Esophagus squamous epithelium (tissue), 5 donors: ENCODE measurements around the gene NTF4. TPM values are rescaled to one million over a fixed set of nuclear protein-coding genes. Genes with fewer than 3 reads are reported as not detected.

Experiments
- DNase-seq: peaks from one replicate; lab custom pipeline; 2025; lab: John Stamatoyannopoulos, UW
- H3K27ac ChIP-seq, 4 donors: fragments of 200-600 bp; sonication (generic); one replicate each; pipeline ENCODE4 v1.5.1; 2016 to 2019; ENCODE audit warnings: mild to moderate bottlenecking in 1 of 4
- H3K27me3 ChIP-seq, 4 donors: fragments of 200-600 bp; sonication (generic); 1 replicate in 3 of 4; 2 replicates in 1 of 4; pipeline versions ENCODE4 v1.5.1 to v1.6.0; 2017 to 2021; ENCODE audit warnings: antibody characterized with exemption in 1 of 4
- H3K36me3 ChIP-seq, 3 donors: fragments of 200-600 bp; sonication (generic); one replicate each; pipeline ENCODE4 v1.5.1; 2016 to 2019
- H3K4me1 ChIP-seq, 3 donors: fragments of 200-600 bp; sonication (generic); one replicate each; pipeline ENCODE4 v1.5.1; 2017 to 2019
- H3K4me3 ChIP-seq, 4 donors: fragments of 200-600 bp; sonication (generic); 1 replicate in 3 of 4; 2 replicates in 1 of 4; pipeline ENCODE4 v1.5.1; 2016 to 2019; ENCODE audit warnings: mild to moderate bottlenecking in 2 of 4, moderate library complexity in 1 of 4
- H3K9me3 ChIP-seq, 3 donors: fragments of 200-600 bp; sonication (generic); one replicate each; pipeline ENCODE4 v1.5.1; 2016 to 2019
- POLR2A ChIP-seq, 4 donors: fragments of 450-650 bp; IDR thresholded peaks; one replicate each; pipeline ENCODE4 v1.6.1; 2017; ENCODE audit warnings: antibody characterized with exemption in 4 of 4, mild to moderate bottlenecking in 4 of 4, moderate library complexity in 3 of 4
- WGBS, 2 donors: methylation state at CpG; one replicate each; pipeline ENCODE4 v1.1.5; 2018; 5-methylcytosine and 5-hydroxymethylcytosine counted together
- intact Hi-C: fragments of 100-400 bp; cut with DNase I; formaldehyde crosslinking; loops from one replicate; pipeline ENCODE4 v1.15.0; 2022
- total RNA-seq, 4 donors: library from RNA; depleted of rRNA; stranded (reverse); fragments of >200 nt; gene quantifications; one replicate each; pipeline ENCODE4 v1.1.0, GENCODE V29; 2016
- TF ChIP-seq, protein P1 (sequence below), 6 experiments: fragments of 450-650 bp in 4 of 6; fragments of 200-600 bp in 2 of 6; sonication (generic) in 2 of 6; IDR thresholded peaks; one replicate each; pipeline ENCODE4 v1.5.1; 2016 to 2019; ENCODE audit warnings: antibody characterized with exemption in 6 of 6, mild to moderate bottlenecking in 4 of 6, moderate library complexity in 4 of 6
- donor health status: DM: yes; HTN: yes; CAD: no.

Gene NTF4
- total RNA-seq, 4 donors from 2014 or later: 1.2 to 5.3 (median 2.0) TPM

DNA sequence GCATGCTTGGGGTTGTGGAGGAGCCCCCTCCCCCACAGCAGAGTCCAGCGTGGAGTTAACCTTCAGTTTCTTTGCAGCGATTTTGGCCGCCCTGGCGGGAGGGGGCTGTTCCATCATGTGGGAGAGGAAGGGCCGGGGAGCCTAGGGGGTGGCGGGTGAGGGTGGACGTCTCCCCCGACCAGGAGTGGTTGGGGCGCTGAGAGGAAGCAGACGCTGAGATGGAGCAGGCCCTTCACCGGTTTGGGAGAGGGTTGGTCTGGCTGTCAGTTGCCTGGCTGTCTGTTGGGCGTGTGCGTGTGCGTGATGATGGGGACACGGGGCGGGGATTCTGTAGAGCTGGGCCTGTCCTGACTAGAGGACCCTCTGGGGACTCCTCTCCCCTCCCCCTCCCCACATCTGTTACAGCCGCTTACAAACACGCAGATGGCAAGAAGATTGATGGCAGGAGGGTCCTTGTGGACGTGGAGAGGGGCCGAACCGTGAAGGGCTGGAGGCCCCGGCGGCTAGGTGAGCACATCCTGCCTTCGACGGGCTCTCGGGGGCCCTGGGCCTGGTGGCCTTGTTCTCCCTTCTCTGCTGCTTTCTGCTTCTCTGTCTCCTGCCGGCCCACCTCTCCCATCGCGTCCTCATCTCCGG lies 39.7 kb upstream of the NTF4 start:
- TF ChIP-seq, protein P1, sequence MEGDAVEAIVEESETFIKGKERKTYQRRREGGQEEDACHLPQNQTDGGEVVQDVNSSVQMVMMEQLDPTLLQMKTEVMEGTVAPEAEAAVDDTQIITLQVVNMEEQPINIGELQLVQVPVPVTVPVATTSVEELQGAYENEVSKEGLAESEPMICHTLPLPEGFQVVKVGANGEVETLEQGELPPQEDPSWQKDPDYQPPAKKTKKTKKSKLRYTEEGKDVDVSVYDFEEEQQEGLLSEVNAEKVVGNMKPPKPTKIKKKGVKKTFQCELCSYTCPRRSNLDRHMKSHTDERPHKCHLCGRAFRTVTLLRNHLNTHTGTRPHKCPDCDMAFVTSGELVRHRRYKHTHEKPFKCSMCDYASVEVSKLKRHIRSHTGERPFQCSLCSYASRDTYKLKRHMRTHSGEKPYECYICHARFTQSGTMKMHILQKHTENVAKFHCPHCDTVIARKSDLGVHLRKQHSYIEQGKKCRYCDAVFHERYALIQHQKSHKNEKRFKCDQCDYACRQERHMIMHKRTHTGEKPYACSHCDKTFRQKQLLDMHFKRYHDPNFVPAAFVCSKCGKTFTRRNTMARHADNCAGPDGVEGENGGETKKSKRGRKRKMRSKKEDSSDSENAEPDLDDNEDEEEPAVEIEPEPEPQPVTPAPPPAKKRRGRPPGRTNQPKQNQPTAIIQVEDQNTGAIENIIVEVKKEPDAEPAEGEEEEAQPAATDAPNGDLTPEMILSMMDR (IDR thresholded peaks at IDR 0.05): no peak
- no peak for TF ChIP-seq POLR2A (IDR thresholded peaks at IDR 0.05)
- intact Hi-C loops: loop anchor here (5.0 kb wide), 1 partner anchor 93 kb away; no protein-coding TSS in a partner anchor

DNA sequence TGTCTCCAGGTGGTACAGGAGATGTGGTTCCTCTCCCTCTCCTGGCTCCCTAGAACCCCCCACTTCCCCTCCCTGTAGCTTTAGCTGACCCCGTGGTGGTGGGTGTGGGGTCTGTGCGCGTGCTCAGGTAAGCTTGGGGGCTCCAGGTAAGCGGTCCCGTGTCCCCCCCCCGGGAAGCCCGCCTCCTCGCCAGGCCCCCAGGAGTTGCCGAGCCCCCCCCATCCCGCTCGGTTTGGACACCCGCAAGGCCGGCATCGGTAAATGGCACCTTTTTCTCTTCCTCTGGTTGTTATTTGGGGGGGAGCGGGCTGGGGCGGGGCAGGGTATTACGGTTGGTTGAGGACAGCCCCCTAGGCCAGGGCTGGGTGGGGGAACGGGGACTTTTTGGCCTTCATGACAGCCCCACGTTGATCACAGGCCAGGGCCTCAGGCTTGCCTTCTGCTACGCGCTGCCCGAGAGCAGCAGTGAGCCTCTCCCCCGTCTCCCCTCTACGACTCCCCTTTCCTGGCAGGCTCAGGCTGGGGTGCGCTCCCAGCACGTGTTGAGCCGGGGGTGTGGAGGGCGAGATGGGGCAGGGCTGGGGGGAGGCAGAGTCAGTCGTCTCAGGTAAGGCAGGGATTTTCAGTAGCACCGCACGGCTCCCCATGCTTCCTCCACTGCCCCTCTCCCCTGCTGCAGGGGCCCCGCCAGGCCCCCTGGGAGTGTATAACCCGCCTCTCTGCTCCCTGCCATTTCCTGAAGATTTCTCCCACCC lies 38.9 kb upstream of the NTF4 start:
- Histone ChIP-seq H3K27ac (no peak overlapping the region), H3K36me3 (peaks cover 49 to 100% (median 94%) of the 10 kb centered on the region in 3 donors), H3K9me3 (no peaks in the 10 kb centered on the region), H3K4me3 (no peak overlapping the region), H3K27me3 (no peaks in the 10 kb centered on the region), H3K4me1 (peaks cover 0 to 8% (median 0%) of the 10 kb centered on the region in 3 donors)
- WGBS, 2 donors: 72 to 82% methylated on average over 7 to 14 of the region's 33 CpGs
- no peak for DNase-seq
- TF ChIP-seq, protein P1 (IDR thresholded peaks at IDR 0.05): no peak
- no peak for TF ChIP-seq POLR2A (IDR thresholded peaks at IDR 0.05)
- intact Hi-C loops: loop anchor here (5.0 kb wide), 1 partner anchor 94 kb away; no protein-coding TSS in a partner anchor

More for the DNA sequence above, 39.7 kb upstream of the NTF4 start:
- H3K27me3 ChIP-seq: no peaks in the 10 kb centered on the region
- peaks cover 44 to 100% (median 93%) of the 10 kb centered on the region in 3 donors for H3K36me3 ChIP-seq
- no peak overlapping the region for H3K4me3 ChIP-seq
- H3K4me1 ChIP-seq: peaks cover 0 to 7% (median 0%) of the 10 kb centered on the region in 3 donors
- 83 to 86% methylated on average over 9 to 14 of the region's 30 CpGs for WGBS, 2 donors
- DNase-seq: no peak
- no peak overlapping the region for H3K27ac ChIP-seq
- no peaks in the 10 kb centered on the region for H3K9me3 ChIP-seq

DNA sequence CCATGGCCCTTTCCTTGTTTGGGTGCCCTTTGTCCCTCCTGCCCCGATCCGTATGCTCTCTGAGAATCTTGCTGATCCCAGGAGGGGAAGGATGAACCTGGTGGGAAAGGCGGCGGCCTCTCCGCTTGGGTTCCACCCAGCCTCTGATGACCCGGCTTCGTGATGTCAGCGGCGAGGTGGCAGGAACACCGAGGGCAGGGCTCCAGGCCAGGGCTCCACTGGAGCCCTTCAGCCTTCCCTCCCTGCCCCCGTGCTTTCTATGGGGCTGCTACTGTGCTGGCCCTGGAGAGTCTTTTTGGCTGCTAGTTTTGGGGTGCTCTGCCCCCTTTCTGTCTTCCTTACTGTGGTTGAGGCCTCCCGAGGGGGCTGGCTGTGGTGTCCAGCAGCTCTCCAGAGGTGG lies 37.7 kb upstream of the NTF4 start:
- 79 to 94% methylated on average over 6 to 7 of the region's 12 CpGs for WGBS, 2 donors
- DNase-seq: no peak
- no peaks in the 10 kb centered on the region for H3K27me3 ChIP-seq
- TF ChIP-seq, protein P1 (IDR thresholded peaks at IDR 0.05): no peak
- TF ChIP-seq POLR2A (IDR thresholded peaks at IDR 0.05): no peak
- no peaks in the 10 kb centered on the region for H3K9me3 ChIP-seq
- peaks cover 0 to 20% (median 1%) of the 10 kb centered on the region in 3 donors for H3K4me1 ChIP-seq
- intact Hi-C loops: loop anchor here (5.0 kb wide), 1 partner anchor 95 kb away; no protein-coding TSS in a partner anchor
- H3K36me3 ChIP-seq: peaks cover 43 to 98% (median 87%) of the 10 kb centered on the region in 3 donors
- H3K4me3 ChIP-seq: no peak overlapping the region
- H3K27ac ChIP-seq: no peak overlapping the region

GRCh38 chr19:49101160-49101559 lies 36.5 kb upstream of the NTF4 start:
- TF ChIP-seq, protein P1 (IDR thresholded peaks at IDR 0.05): no peak
- TF ChIP-seq POLR2A (IDR thresholded peaks at IDR 0.05): no peak
- no peak for DNase-seq
- Histone ChIP-seq H3K4me3 (no peak overlapping the region), H3K36me3 (peaks cover 47 to 98% (median 77%) of the 10 kb centered on the region in 3 donors), H3K27me3 (no peaks in the 10 kb centered on the region), H3K9me3 (no peaks in the 10 kb centered on the region), H3K27ac (no peak overlapping the region), H3K4me1 (peaks cover 0 to 20% (median 5%) of the 10 kb centered on the region in 3 donors)
- intact Hi-C loops: loop anchor here (5.0 kb wide), 1 partner anchor 96 kb away; no protein-coding TSS in a partner anchor
- WGBS, 2 donors: 58 to 63% methylated on average over 6 to 10 of the region's 12 CpGs
